Measurements from ENCODE around the gene CYP2A7. TPM values are rescaled to one million over a fixed set of nuclear protein-coding genes. Genes with fewer than 3 reads are reported as not detected.
"Not testable (repeated sequence)": the region's sequence is repeated elsewhere in the genome, so short reads cannot be mapped to it uniquely, and the experiment has no call there.

The CYP2A7 gene
- polyA plus RNA-seq (2011; rRNA removed) (not detected in 2 replicates), polyA plus RNA-seq (2017; fragmentation: RNase III; extraction: RNeasy Plus Mini Kit Qiagen cat#74134 plus additional on column Dnase treatment) (not detected in 3 replicates), polyA minus RNA-seq (2011; rRNA and poly(A)+ RNA removed) (not detected in 2 replicates)
- polyA plus RNA-seq (2012; cell fraction: cytosol; rRNA removed) = not detected in 2 replicates
- polyA plus RNA-seq (2012; cell fraction: nucleus; rRNA removed) = not detected in 2 replicates

DNA sequence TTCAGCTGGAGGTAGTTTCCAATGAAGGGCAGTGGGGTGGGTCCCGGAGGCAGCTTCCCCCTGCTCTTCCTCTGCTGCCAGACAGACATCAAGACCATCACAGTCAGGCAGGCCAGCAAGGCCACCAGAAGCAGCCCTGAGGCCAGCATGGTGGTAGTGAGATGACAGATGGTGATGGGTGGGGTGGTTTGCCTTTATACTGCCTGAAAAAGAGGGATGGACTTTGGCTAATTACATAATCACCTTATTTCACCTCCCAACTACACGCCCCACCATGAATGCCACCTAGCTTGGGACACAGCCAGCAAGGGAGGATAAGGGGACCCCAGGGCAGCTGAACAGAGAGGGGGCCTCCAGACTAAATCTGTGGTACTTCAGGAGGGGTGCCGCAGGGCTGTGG, at the start of gene CYP2A7:
TSS of gene CYP2A7 (minus strand) at position 170 of the 400 bp plus-strand sequence. CDS start at position 149, 21 bp downstream.
- H3K9me3 ChIP-seq, H3K4me3 ChIP-seq, CTCF ChIA-PET: not testable (repeated sequence)

DNA sequence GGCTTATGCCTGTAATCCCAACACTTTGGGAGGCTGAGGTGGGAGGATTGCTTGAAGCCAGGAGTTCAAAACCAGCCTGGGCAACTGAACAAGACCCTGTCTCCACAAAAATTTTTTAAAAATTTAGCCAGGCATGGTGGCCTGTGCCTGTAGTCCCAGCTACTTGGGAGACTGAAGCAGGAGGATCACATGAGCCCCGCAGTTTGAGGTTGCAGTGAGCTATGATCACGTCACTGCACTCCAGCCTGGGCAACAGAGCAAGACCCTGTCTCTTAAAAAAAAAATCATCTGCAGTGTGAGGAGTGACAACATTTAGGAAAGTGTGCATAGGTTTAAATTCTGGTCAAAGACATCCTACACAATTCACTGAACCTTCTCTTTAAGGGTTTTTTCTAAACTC, 48.8 kb upstream of the CYP2A7 start:
- ChIA-PET POLR2A (interaction anchor here (0.6 kb wide), 1 partner anchor 332 kb away, joined by 4 read pairs; no protein-coding TSS in a partner anchor), CTCF (interaction anchor here (0.5 to 1.2 kb wide), 2 partner anchors 296 to 317 kb away, joined by 3 read pairs; no protein-coding TSS in a partner anchor)
- not testable (repeated sequence) for ATAC-seq; H3K4me3 ChIP-seq; H3K4me2 ChIP-seq; DNase-seq (ENCODE audit: low read depth in 1 of 2, low spot score in 1 of 2); H3K27ac ChIP-seq; H3K4me1 ChIP-seq
- peaks cover 11% of the 10 kb centered on the region; the same call in 1 of the 3 replicates for H3K9me3 ChIP-seq
- WGBS (ENCODE audit: missing lambda C conversion rate) = 88% methylated on average over 2 of the region's 2 CpGs
- FAIRE-seq = peak; percentile 18

More for the DNA sequence above, at the start of gene CYP2A7:
- H3K4me1 ChIP-seq; FAIRE-seq; H3K4me2 ChIP-seq; H3K27ac ChIP-seq; ATAC-seq; POLR2A ChIA-PET; DNase-seq (ENCODE audit: low read depth in 1 of 2, low spot score in 1 of 2): not testable (repeated sequence)
- 74% methylated on average over 3 of the region's 3 CpGs for WGBS (ENCODE audit: missing lambda C conversion rate)

DNA sequence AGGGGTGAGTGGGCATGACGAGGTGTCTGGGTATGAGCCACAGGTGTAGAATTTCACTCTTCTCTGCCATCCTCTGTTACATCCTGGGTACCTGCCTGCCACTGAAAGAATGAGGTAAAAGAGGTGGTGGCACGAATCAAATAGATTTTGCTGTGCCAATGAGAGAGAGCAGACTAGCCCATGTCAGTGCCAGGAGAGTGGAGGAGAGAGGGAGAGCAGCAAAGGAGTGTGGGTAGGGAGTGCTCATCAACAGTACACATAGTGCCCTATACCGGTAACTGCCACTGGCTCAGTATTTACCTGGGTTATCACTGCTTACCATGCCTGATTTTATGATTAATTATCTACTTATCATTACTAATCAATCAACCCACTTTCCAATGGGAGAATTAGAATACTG, 47.9 kb upstream of the CYP2A7 start:
- POLR2A ChIA-PET; H3K27ac ChIP-seq; DNase-seq (ENCODE audit: low read depth in 1 of 2, low spot score in 1 of 2); CTCF ChIA-PET; H3K4me2 ChIP-seq; H3K4me1 ChIP-seq; FAIRE-seq; H3K4me3 ChIP-seq: not testable (repeated sequence)
- peaks cover 15% of the 10 kb centered on the region; the same call in 2 of the 3 replicates for H3K9me3 ChIP-seq
- WGBS (ENCODE audit: missing lambda C conversion rate) = 75% methylated on average over 3 of the region's 3 CpGs
- ATAC-seq = 0 out of 6 replicates have a peak, but pooled peaks have one; percentile 22 to 40

GRCh38 chr19:40928850-40929249, 46.8 kb upstream of the CYP2A7 start:
- 67% methylated on average over 1 of the region's 1 CpG for WGBS (ENCODE audit: missing lambda C conversion rate)
- TF ChIP-seq, protein P1, sequence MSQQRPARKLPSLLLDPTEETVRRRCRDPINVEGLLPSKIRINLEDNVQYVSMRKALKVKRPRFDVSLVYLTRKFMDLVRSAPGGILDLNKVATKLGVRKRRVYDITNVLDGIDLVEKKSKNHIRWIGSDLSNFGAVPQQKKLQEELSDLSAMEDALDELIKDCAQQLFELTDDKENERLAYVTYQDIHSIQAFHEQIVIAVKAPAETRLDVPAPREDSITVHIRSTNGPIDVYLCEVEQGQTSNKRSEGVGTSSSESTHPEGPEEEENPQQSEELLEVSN (IDR thresholded peaks at IDR 0.05; ENCODE audit: borderline replicate concordance, low read depth) = no peak
- TF ChIP-seq RCOR1 (IDR thresholded peaks at IDR 0.05; ENCODE audit: low read depth, low read length) = no peak
- FAIRE-seq (peak; percentile 86), DNase-seq (ENCODE audit: low read depth in 1 of 2, low spot score in 1 of 2) (no peak), ATAC-seq (no peak)
- no peak overlapping the region for H3K27ac ChIP-seq
- H3K9me3 ChIP-seq = peaks cover 18% of the 10 kb centered on the region
- no peak overlapping the region for H3K4me2 ChIP-seq
- H3K4me1 ChIP-seq = peaks cover 11% of the 10 kb centered on the region
- no peak overlapping the region for H3K4me3 ChIP-seq
- ChIA-PET POLR2A (no interaction called here), CTCF (interaction anchor here (1.0 kb wide), 1 partner anchor 215 kb away, joined by 3 read pairs; no protein-coding TSS in a partner anchor)

DNA sequence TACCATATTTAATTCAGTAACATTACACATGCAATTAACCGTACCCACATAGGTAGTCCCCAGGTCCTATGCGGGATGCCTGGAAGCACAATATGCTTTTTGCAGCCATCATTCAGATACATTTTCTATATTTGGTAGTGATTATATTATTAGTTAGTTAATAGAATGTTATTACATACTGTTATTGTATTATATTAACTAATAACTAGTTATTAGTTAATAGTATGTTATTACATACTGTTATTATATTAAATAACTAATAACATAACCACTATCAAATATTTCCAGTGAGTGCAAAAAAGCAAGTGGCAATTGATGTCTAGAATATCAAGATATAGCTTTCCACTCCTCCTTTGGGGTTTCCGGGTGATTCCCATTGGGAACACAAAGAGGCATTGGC, 45.5 kb upstream of the CYP2A7 start:
- ChIA-PET POLR2A (no interaction called here), CTCF (interaction anchor here (0.6 to 0.9 kb wide), 2 partner anchors 34 to 277 kb away, joined by 3 to 4 read pairs; no protein-coding TSS in a partner anchor)
- DNase-seq (ENCODE audit: low read depth in 1 of 2, low spot score in 1 of 2) (no peak), FAIRE-seq (no peak), ATAC-seq (no peak)
- Histone ChIP-seq H3K9me3 (peaks cover 23% of the 10 kb centered on the region), H3K27ac (no peak overlapping the region), H3K4me3 (no peak overlapping the region), H3K4me1 (peaks cover 24% of the 10 kb centered on the region), H3K4me2 (no peak overlapping the region)
- TF ChIP-seq, protein P2, sequence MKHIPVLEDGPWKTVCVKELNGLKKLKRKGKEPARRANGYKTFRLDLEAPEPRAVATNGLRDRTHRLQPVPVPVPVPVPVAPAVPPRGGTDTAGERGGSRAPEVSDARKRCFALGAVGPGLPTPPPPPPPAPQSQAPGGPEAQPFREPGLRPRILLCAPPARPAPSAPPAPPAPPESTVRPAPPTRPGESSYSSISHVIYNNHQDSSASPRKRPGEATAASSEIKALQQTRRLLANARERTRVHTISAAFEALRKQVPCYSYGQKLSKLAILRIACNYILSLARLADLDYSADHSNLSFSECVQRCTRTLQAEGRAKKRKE (CRISPR knock-in tag; IDR thresholded peaks at IDR 0.05; ENCODE audit: low read depth) = no peak
- TF ChIP-seq MAX (IDR thresholded peaks at IDR 0.05) (no peak), ZNF302 (CRISPR knock-in tag; IDR thresholded peaks at IDR 0.05) (no peak), RFX5 (IDR thresholded peaks at IDR 0.05) (no peak), HES2 (IDR thresholded peaks at IDR 0.05) (no peak), NFE2L2 (conservative IDR thresholded peaks at IDR 0.05; ENCODE audit: low read length) (no peak)
- TF ChIP-seq, protein P3, sequence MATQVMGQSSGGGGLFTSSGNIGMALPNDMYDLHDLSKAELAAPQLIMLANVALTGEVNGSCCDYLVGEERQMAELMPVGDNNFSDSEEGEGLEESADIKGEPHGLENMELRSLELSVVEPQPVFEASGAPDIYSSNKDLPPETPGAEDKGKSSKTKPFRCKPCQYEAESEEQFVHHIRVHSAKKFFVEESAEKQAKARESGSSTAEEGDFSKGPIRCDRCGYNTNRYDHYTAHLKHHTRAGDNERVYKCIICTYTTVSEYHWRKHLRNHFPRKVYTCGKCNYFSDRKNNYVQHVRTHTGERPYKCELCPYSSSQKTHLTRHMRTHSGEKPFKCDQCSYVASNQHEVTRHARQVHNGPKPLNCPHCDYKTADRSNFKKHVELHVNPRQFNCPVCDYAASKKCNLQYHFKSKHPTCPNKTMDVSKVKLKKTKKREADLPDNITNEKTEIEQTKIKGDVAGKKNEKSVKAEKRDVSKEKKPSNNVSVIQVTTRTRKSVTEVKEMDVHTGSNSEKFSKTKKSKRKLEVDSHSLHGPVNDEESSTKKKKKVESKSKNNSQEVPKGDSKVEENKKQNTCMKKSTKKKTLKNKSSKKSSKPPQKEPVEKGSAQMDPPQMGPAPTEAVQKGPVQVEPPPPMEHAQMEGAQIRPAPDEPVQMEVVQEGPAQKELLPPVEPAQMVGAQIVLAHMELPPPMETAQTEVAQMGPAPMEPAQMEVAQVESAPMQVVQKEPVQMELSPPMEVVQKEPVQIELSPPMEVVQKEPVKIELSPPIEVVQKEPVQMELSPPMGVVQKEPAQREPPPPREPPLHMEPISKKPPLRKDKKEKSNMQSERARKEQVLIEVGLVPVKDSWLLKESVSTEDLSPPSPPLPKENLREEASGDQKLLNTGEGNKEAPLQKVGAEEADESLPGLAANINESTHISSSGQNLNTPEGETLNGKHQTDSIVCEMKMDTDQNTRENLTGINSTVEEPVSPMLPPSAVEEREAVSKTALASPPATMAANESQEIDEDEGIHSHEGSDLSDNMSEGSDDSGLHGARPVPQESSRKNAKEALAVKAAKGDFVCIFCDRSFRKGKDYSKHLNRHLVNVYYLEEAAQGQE (IDR thresholded peaks at IDR 0.05) = no peak
- TF ChIP-seq, protein P4, sequence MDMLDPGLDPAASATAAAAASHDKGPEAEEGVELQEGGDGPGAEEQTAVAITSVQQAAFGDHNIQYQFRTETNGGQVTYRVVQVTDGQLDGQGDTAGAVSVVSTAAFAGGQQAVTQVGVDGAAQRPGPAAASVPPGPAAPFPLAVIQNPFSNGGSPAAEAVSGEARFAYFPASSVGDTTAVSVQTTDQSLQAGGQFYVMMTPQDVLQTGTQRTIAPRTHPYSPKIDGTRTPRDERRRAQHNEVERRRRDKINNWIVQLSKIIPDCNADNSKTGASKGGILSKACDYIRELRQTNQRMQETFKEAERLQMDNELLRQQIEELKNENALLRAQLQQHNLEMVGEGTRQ (IDR thresholded peaks at IDR 0.05) = no peak
- 82% methylated on average over 3 of the region's 3 CpGs for WGBS (ENCODE audit: missing lambda C conversion rate)

DNA sequence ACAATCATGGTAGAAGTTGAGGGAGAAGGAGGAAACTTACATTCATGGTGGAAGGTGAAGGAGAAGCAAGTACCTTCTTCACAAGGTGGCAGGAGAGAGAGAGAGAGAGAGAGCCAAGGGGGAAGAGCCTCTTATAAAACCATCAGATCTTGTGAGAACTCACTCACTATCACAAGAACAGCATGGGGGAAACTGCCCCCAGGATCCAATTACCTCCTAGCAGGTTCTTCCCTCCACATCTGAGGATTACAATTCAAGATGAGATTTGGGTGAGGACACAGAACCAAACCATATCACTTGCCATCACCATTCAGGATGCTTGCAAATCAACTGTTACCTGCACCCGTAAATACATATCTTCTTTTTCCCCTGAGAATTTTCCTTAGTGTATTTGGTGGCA, 44.2 kb upstream of the CYP2A7 start:
- CTCF ChIA-PET = interaction anchor here (0.7 kb wide), 1 partner anchor 25 kb away, joined by 4 read pairs; no protein-coding TSS in a partner anchor
- POLR2A ChIA-PET; FAIRE-seq; H3K27ac ChIP-seq; ATAC-seq; DNase-seq (ENCODE audit: low read depth in 1 of 2, low spot score in 1 of 2); H3K4me3 ChIP-seq; H3K4me2 ChIP-seq: not testable (repeated sequence)
- WGBS (ENCODE audit: missing lambda C conversion rate) = 98% methylated on average over 1 of the region's 1 CpG
- Histone ChIP-seq H3K9me3 (peaks cover 23% of the 10 kb centered on the region), H3K4me1 (peaks cover 37% of the 10 kb centered on the region)
